PC-9 (cell line): Measurements from ENCODE around the gene RAB24. TPM values are rescaled to one million over a fixed set of nuclear protein-coding genes. Genes with fewer than 3 reads are reported as not detected.

Experiments
- BruUV-seq: library from RNA; stranded (reverse); fragments of 400-500 nt; replicated peaks from 2 replicates; lab custom pipeline; 2021; lab: Mats Ljungman, UMichigan
- CTCF ChIA-PET: fragments of 300-600 bp; sonication (Branson Sonifier 250); formaldehyde crosslinking; loops from one replicate; lab custom pipeline; 2022; ENCODE audit warnings: antibody characterized with exemption; lab: Charles Lee
- POLR2A ChIA-PET: fragments of 300-600 bp; sonication (Branson Sonifier 250); formaldehyde crosslinking; loops from one replicate; lab custom pipeline; 2022; ENCODE audit warnings: antibody characterized with exemption; ENCODE audit not compliant: unreplicated experiment; lab: Charles Lee
- DNase-seq, 2 experiments: peaks; one replicate each; pipeline versions ENCODE4 v3.0.0 to v3.0.0-alpha.2; 2015 to 2022; ENCODE audit warnings: mixed read lengths in 1 of 2
- H2AFZ ChIP-seq: fragments of 200-600 bp; sonication (generic); 2 replicates; pipeline ENCODE4 v1.8.1; 2017; ENCODE audit warnings: antibody characterized with exemption
- H3F3A ChIP-seq: fragments of 200-600 bp; sonication (generic); 2 replicates; pipeline ENCODE4 v1.8.1; 2017; ENCODE audit warnings: antibody characterized with exemption, mild to moderate bottlenecking, low read depth; ENCODE audit not compliant: insufficient read depth
- H3K27ac ChIP-seq: fragments of 200-600 bp; sonication (generic); 2 replicates; pipeline ENCODE4 v1.6.1; 2016; ENCODE audit warnings: mixed run types
- H3K27me3 ChIP-seq: fragments of 200-600 bp; sonication (generic); 2 replicates; pipeline ENCODE4 v1.6.1; 2016; ENCODE audit warnings: low read depth, mixed run types; ENCODE audit not compliant: insufficient read depth
- H3K36me3 ChIP-seq: fragments of 200-600 bp; sonication (generic); 2 replicates; pipeline ENCODE4 v1.6.1; 2016; ENCODE audit warnings: low read depth, mixed run types
- H3K4me1 ChIP-seq: fragments of 200-600 bp; sonication (generic); replicated peaks from 2 replicates; pipeline ENCODE4 v1.6.1; 2016; ENCODE audit warnings: mixed run types; ENCODE audit not compliant: insufficient read depth
- H3K4me2 ChIP-seq: fragments of 200-600 bp; sonication (generic); 2 replicates; pipeline ENCODE4 v1.6.1; 2017; ENCODE audit warnings: mixed run types
- H3K4me3 ChIP-seq: fragments of 200-600 bp; sonication (generic); 2 replicates; pipeline ENCODE4 v1.6.1; 2016; ENCODE audit warnings: mixed run types
- H3K79me2 ChIP-seq: fragments of 200-600 bp; sonication (generic); 2 replicates; pipeline ENCODE4 v1.6.1; 2017; ENCODE audit warnings: low read depth, mixed run types
- H3K9me2 ChIP-seq: fragments of 200-600 bp; sonication (generic); 2 replicates; pipeline ENCODE4 v1.8.1; 2017; ENCODE audit warnings: mild to moderate bottlenecking; ENCODE audit not compliant: insufficient read depth
- H3K9me3 ChIP-seq: fragments of 200-600 bp; sonication (generic); 2 replicates; pipeline ENCODE4 v1.8.1; 2016; ENCODE audit warnings: low read depth; ENCODE audit not compliant: insufficient read depth
- H4K20me1 ChIP-seq: fragments of 200-600 bp; sonication (generic); 2 replicates; pipeline ENCODE4 v1.8.1; 2017; ENCODE audit not compliant: insufficient read depth
- CTCF ChIP-seq: fragments of 200-600 bp; sonication (generic); conservative IDR thresholded peaks from 2 replicates; pipeline ENCODE4 v1.6.1; 2017; ENCODE audit warnings: mixed run types, antibody characterized with exemption, mild to moderate bottlenecking, moderate library complexity
- EZH2 ChIP-seq: fragments of 200-600 bp; sonication (generic); IDR thresholded peaks from 2 replicates; pipeline ENCODE4 v1.8.0; 2017; ENCODE audit warnings: antibody characterized with exemption, low read depth
- intact Hi-C: fragments of 100-400 bp; cut with micrococcal nuclease; formaldehyde crosslinking; loops from one replicate; pipeline ENCODE4 v1.10.0; 2022; ENCODE audit not compliant: unreplicated experiment
- total RNA-seq: library from RNA; stranded (reverse); gene quantifications from 2 replicates; pipeline ENCODE4 v1.2.3, GENCODE V29; 2021

RAB24 gene
- total RNA-seq, 1 experiment from 2014 or later: 16.9 TPM

- Histone ChIP-seq H3K79me2 (peaks cover 25% of the 10 kb centered on the region), H3K9me3 (no peaks in the 10 kb centered on the region), H3K4me2 (peak overlapping the region; percentile 97), H3K9me2 (no peaks in the 10 kb centered on the region), H3K27ac (peak overlapping the region; percentile 55), H3K4me1 (peaks cover 40% of the 10 kb centered on the region), H3K36me3 (no peaks in the 10 kb centered on the region; the same call in none of the 2 replicates), H3F3A (peaks cover 47% of the 10 kb centered on the region), H3K27me3 (no peaks in the 10 kb centered on the region), H4K20me1 (peaks cover 30% of the 10 kb centered on the region), H2AFZ (no peak overlapping the region), H3K4me3 (no peak overlapping the region)
- no peak for TF ChIP-seq EZH2
- no peak for TF ChIP-seq CTCF
- peak; percentile 88 to 90 for DNase-seq
- POLR2A ChIA-PET: interaction anchor here (0.6 kb wide), 3 partner anchors 76 to 107 kb away, joined by 3 to 14 read pairs (median 4); no protein-coding TSS in a partner anchor
- intact Hi-C loops: loop anchor here (2.0 to 5.0 kb wide), 4 partner anchors 164 to 654 kb away; partner anchors contain the start of genes DDX41 and TSPAN17
- no TSS peak for BruUV-seq
- CTCF ChIA-PET: interaction anchor here (0.6 to 0.9 kb wide), 2 partner anchors 50 to 144 kb away, joined by 3 to 4 read pairs; partner anchors contain the start of gene LMAN2
Measured at GRCh38 chr5:177301503-177302165, 1.9 kb downstream of the RAB24 start.

GRCh38 chr5:177300951-177301350 is 2.6 kb downstream of the RAB24 start:
- DNase-seq: peak in 1 of 2 experiments; percentile 48
- peaks cover 23% of the 10 kb centered on the region for H3K79me2 ChIP-seq
- peak overlapping the region; percentile 55 for H3K27ac ChIP-seq

More at GRCh38 chr5:177300951-177301350, 2.6 kb downstream of the RAB24 start:
- no peak for TF ChIP-seq EZH2
- TF ChIP-seq CTCF: no peak
- H3K9me2 ChIP-seq: no peaks in the 10 kb centered on the region
- no peaks in the 10 kb centered on the region for H3K27me3 ChIP-seq
- POLR2A ChIA-PET: no interaction called here
- H3F3A ChIP-seq: peaks cover 45% of the 10 kb centered on the region
- H3K4me3 ChIP-seq: no peak overlapping the region
- CTCF ChIA-PET: interaction anchor here (0.6 kb wide), 1 partner anchor 145 kb away, joined by 3 read pairs; no protein-coding TSS in a partner anchor
- intact Hi-C loops: loop anchor here (2.0 to 5.0 kb wide), 4 partner anchors 164 to 654 kb away; partner anchors contain the start of genes DDX41 and TSPAN17
- peak overlapping the region; percentile 35 for H3K4me2 ChIP-seq
- BruUV-seq: no TSS peak
- peaks cover 40% of the 10 kb centered on the region for H3K4me1 ChIP-seq
- H3K36me3 ChIP-seq: no peaks in the 10 kb centered on the region; the same call in 1 of the 2 replicates
- peaks cover 30% of the 10 kb centered on the region for H4K20me1 ChIP-seq
- H3K9me3 ChIP-seq: no peaks in the 10 kb centered on the region
- no peak overlapping the region for H2AFZ ChIP-seq
